Measurements from ENCODE around the gene SORBS1. TPM values are rescaled to one million over a fixed set of nuclear protein-coding genes. Genes with fewer than 3 reads are reported as not detected.

The SORBS1 gene
- total RNA-seq (100 to 1,000 TPM in 4 of 5 donors, 10 to 100 TPM in 1; 44.9 to 713 (median 440) TPM), polyA plus RNA-seq (10 to 100 TPM; 34.4 to 94.8 (median 42.0) TPM)
- long read RNA-seq, donor 1, result 0 reads
- long read RNA-seq, donor 2, partial matches to known transcripts, result 7 of 7 reads
- long read RNA-seq, donor 2, other reads (novel, unspliced or antisense), result 0 of 7 reads
- long read RNA-seq, donor 3, result 0 reads
- long read RNA-seq, donor 4, result 0 reads
- long read RNA-seq, donor 5, result 0 reads
- long read RNA-seq, donor 6, partial matches to known transcripts, result 11 of 11 reads
- long read RNA-seq, donor 6, other reads (novel, unspliced or antisense), result 0 of 11 reads
- long read RNA-seq, donor 7, partial matches to known transcripts, result 5 of 6 reads
- long read RNA-seq, donor 7, other reads (novel, unspliced or antisense), result 0 of 6 reads
- long read RNA-seq, donor 8, partial matches to known transcripts, result 0 of 3 reads
- long read RNA-seq, donor 8, other reads (novel, unspliced or antisense), result 0 of 3 reads
- long read RNA-seq, donor 9, partial matches to known transcripts, result 0 of 2 reads
- long read RNA-seq, donor 9, other reads (novel, unspliced or antisense), result 0 of 2 reads
- long read RNA-seq, donor 10, result 0 reads

DNA sequence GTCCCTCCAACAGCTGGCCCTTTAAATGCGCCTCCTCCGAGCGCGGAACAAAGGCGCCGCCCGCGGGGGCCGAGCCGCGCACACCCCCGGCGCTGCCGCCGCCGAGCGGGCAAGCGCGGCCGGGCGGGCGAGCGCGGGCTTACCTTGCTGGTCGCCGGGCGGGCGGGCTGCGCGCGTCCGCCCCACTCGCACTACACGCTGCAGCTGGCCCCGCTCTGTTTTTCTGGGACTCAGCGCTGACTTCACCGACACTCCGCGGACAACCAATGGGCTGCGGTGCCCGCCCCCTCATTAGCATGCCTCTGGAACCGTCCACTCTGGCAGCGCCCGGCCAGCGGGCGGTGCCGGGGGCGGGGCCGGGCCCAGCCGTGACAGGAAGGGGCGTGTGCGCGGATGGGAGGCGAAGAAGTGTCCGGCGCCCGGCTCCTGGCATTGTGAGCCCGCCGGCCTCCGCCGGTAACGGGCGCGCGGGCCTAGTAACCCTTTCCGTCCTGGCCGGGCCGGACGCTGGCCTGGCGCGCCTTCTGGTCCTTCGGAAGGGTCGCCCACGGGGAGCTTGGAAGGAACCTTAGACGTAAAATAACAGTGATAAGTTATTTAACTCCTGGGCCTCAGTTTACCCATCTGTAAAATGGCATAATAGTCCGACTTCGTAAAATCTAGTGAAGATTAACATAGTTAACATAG, at the start of gene SORBS1:
TSS of gene SORBS1 (minus strand) at position 195 of the 687 bp plus-strand sequence. CDS start 120,236 bp downstream, outside the sequence.
- H3K36me3 ChIP-seq, result no peaks in the 10 kb centered on the region
- no peaks in the 10 kb centered on the region for H3K9me3 ChIP-seq
- WGBS, 5 donors, result 1 to 2% (median 1%) methylated on average over 28 to 77 of the region's 77 CpGs
- peaks cover 0 to 44% (median 31%) of the 10 kb centered on the region in 4 donors for H3K4me1 ChIP-seq
- H3K27ac ChIP-seq, result peak within 1 kb of the TSS; percentile 90 to 95 (median 92)
- no peaks in the 10 kb centered on the region for H3K27me3 ChIP-seq
- TF ChIP-seq POLR2AphosphoS5 (IDR thresholded peaks at IDR 0.05) (peak; percentile 95 to 97 (median 96)), POLR2A (IDR thresholded peaks at IDR 0.05) (peak in 2 of 4 donors; percentile 25 to 74), EP300 (IDR thresholded peaks at IDR 0.05) (no peak)
- TF ChIP-seq, protein P1, sequence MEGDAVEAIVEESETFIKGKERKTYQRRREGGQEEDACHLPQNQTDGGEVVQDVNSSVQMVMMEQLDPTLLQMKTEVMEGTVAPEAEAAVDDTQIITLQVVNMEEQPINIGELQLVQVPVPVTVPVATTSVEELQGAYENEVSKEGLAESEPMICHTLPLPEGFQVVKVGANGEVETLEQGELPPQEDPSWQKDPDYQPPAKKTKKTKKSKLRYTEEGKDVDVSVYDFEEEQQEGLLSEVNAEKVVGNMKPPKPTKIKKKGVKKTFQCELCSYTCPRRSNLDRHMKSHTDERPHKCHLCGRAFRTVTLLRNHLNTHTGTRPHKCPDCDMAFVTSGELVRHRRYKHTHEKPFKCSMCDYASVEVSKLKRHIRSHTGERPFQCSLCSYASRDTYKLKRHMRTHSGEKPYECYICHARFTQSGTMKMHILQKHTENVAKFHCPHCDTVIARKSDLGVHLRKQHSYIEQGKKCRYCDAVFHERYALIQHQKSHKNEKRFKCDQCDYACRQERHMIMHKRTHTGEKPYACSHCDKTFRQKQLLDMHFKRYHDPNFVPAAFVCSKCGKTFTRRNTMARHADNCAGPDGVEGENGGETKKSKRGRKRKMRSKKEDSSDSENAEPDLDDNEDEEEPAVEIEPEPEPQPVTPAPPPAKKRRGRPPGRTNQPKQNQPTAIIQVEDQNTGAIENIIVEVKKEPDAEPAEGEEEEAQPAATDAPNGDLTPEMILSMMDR (IDR thresholded peaks at IDR 0.05), result no peak
- DNase-seq, result peak; percentile 98 to 99
- H3K4me3 ChIP-seq, result peak within 1 kb of the TSS; percentile 71 to 89 (median 82)
- intact Hi-C loops (cut with DNase I; ENCODE audit: low total_unique reads), result no loop called here

DNA sequence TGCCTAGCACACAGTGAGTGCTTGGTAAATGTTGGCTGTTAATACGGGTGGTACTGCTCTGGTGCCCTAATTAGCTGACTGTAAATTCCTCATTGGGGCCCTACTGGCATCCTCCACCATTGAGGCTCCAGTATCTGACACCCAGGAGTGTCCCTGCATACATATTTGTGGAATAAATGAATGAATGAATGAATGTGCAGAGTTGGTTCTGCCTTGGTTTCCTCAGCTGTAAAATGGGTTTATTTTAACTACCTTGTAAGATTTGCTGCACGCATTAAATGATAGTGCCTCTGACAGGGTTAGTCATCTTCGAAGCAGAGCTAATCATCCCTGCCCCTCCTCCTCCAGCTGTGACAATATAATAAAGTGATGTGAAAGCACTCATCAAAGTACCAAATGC, 49.6 kb upstream of the SORBS1 start:
- Histone ChIP-seq H3K27ac (no peak overlapping the region), H3K36me3 (peaks cover 67 to 100% (median 100%) of the 10 kb centered on the region in 4 donors), H3K4me1 (peaks cover 0 to 3% (median 0%) of the 10 kb centered on the region in 4 donors), H3K9me3 (no peaks in the 10 kb centered on the region), H3K4me3 (no peak overlapping the region), H3K27me3 (no peaks in the 10 kb centered on the region)
- WGBS, 5 donors, result 92 to 97% (median 96%) methylated on average over 3 of the region's 3 CpGs
- TF ChIP-seq EP300 (IDR thresholded peaks at IDR 0.05) (no peak), POLR2A (IDR thresholded peaks at IDR 0.05) (no peak), POLR2AphosphoS5 (IDR thresholded peaks at IDR 0.05) (no peak)
- TF ChIP-seq, protein P1 (IDR thresholded peaks at IDR 0.05), result no peak
- intact Hi-C loops (cut with DNase I; ENCODE audit: low total_unique reads), result no loop called here
- no peak for DNase-seq

GRCh38 chr10:95606922-95607321, 45.8 kb upstream of the SORBS1 start:
- TF ChIP-seq POLR2AphosphoS5 (IDR thresholded peaks at IDR 0.05) (peak in 1 of 3 donors; percentile 41), POLR2A (IDR thresholded peaks at IDR 0.05) (no peak)
- peak overlapping the region in 4 of 5 donors; percentile 69 to 88 (median 73) for H3K27ac ChIP-seq
- intact Hi-C loops (cut with DNase I; ENCODE audit: low total_unique reads), result no loop called here
- no peaks in the 10 kb centered on the region for H3K27me3 ChIP-seq
- 66 to 84% (median 78%) methylated on average over 3 of the region's 3 CpGs for WGBS, 5 donors
- peaks cover 0 to 16% (median 0%) of the 10 kb centered on the region in 4 donors for H3K4me1 ChIP-seq
- DNase-seq, result no peak
- peaks cover 39 to 75% (median 71%) of the 10 kb centered on the region in 4 donors for H3K36me3 ChIP-seq
- H3K4me3 ChIP-seq, result no peak overlapping the region
- H3K9me3 ChIP-seq, result no peaks in the 10 kb centered on the region

DNA sequence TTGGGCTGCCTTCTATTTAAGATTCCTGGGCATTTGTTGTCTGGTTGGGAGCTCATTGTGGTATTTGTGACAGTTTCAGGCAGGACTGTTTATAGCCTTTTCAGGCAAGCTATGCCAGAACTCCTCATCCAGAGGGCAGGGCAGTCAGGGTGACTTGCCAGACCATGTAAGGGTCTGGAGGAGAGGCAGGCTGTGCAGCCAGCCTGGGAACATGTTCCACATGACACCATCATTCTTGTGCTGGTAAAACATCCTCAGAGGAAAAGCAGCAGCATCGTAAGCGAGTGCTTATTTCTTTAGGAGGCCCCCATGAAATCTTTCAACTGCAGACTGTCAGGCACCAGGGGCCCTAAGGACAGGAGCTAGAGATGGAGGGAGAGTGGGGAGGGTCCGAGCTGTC, 44.0 kb upstream of the SORBS1 start:
- peak in 1 of 2 donors; percentile 62 for DNase-seq
- 50 to 91% (median 78%) methylated on average over 3 of the region's 3 CpGs for WGBS, 5 donors
- H3K27me3 ChIP-seq, result no peaks in the 10 kb centered on the region
- intact Hi-C loops (cut with DNase I; ENCODE audit: low total_unique reads), result no loop called here
- H3K27ac ChIP-seq, result peak overlapping the region in 4 of 5 donors; percentile 69 to 88 (median 73)
- H3K36me3 ChIP-seq, result peaks cover 24 to 57% (median 54%) of the 10 kb centered on the region in 4 donors
- no peak overlapping the region for H3K4me3 ChIP-seq
- peaks cover 0 to 25% (median 5%) of the 10 kb centered on the region in 4 donors for H3K4me1 ChIP-seq
- H3K9me3 ChIP-seq, result no peaks in the 10 kb centered on the region
- TF ChIP-seq EP300 (IDR thresholded peaks at IDR 0.05), result peak; percentile 79
- TF ChIP-seq POLR2AphosphoS5 (IDR thresholded peaks at IDR 0.05), result peak in 2 of 3 donors; percentile 74 to 94
- TF ChIP-seq POLR2A (IDR thresholded peaks at IDR 0.05), result no peak
- TF ChIP-seq, protein P1 (IDR thresholded peaks at IDR 0.05), result no peak
